ENCODE results near the gene METAP2.

Gene METAP2

DNA sequence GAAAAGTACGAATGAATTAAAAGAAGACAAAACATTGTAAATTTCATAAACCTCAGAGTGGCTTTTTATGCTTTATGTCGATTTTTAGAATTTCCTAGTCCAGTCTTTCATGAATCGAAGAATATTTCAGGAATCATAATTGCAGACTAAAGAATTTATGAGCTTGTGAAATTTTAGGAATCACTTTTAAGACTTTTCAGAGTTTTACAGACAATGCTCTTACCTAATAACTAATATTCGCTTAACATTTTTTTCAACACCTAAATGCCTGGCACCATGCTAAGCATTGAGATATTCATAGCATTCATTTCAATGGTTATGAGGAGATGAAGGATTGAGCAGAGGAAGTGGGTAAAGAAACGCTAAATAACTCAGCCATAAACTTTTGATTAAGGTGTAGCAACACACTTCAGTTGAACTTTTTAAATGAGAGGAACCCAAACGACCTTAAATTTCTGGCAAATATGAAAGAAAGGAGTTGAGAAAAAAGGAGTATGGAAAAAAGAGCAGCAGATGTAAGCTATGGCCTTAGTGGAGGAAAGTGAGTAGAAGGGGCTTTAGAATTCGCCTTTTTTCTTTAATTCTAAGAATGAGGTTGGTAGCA is 78.1 kb downstream of the METAP2 start:
- peak overlapping the region; percentile 94 for H3K9ac ChIP-seq (ENCODE audit: low read depth, low read length)
- H3K9me3 ChIP-seq (ENCODE audit: insufficient read depth, low read depth, low read length), result no peaks in the 10 kb centered on the region
- 0 out of 2 replicates have a peak, but pooled peaks cover under 1% of the 10 kb centered on the region for H3K36me3 ChIP-seq (ENCODE audit: insufficient read depth, low read depth, low read length)
- H3K27ac ChIP-seq (ENCODE audit: low read length), result peak overlapping the region; percentile 98
- peaks cover 18% of the 10 kb centered on the region; the same call in 1 of the 2 replicates for H3K4me1 ChIP-seq (ENCODE audit: insufficient read depth, low read length)
- H3K27me3 ChIP-seq (ENCODE audit: insufficient read depth, low read length), result no peaks in the 10 kb centered on the region
- H3K4me3 ChIP-seq (ENCODE audit: low read length), result peak overlapping the region; percentile 85

DNA sequence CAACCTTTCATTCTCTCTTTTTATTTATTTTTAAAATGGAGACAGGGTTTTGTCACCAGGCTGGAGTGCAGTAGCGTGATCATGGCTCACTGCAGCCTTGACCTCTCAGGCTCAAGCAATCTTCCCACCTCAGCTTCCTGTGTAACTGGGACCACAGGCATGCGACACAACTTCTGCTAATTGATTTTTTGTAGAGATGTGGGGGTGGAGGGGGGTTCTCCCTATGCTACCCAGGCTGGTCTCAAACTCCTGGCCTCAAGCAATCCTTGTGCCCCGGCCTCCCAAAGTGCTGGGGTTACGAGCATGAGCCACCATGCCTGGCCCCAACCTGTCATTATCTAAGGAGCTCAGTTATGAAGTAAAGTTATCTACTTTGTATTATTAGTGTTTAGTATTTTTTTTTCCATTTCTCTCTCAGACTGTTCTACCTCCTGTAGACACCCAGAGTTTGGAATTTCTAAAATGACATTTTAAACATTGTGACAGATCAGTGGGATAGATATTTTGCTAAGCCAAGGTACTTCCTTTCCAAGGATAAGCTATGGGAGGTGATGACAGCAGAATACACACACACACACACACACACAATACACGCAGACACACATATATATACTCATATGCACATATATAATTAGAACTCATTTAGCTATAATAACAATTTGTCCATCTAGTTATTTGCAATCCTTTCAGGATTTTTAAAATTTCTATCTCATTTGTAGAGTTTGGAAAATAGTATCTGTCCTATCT is 79.4 kb downstream of the METAP2 start:
- Histone ChIP-seq H3K27ac (ENCODE audit: low read length) (peak overlapping the region; percentile 23), H3K9me3 (ENCODE audit: insufficient read depth, low read depth, low read length) (no peaks in the 10 kb centered on the region), H3K4me3 (ENCODE audit: low read length) (no peak overlapping the region), H3K36me3 (ENCODE audit: insufficient read depth, low read depth, low read length) (peaks cover 12% of the 10 kb centered on the region; the same call in 1 of the 2 replicates), H3K27me3 (ENCODE audit: insufficient read depth, low read length) (no peaks in the 10 kb centered on the region), H3K4me1 (ENCODE audit: insufficient read depth, low read length) (peaks cover 18% of the 10 kb centered on the region; the same call in 1 of the 2 replicates), H3K9ac (ENCODE audit: low read depth, low read length) (peak overlapping the region; percentile 33; the same call in 1 of the 2 replicates)

DNA sequence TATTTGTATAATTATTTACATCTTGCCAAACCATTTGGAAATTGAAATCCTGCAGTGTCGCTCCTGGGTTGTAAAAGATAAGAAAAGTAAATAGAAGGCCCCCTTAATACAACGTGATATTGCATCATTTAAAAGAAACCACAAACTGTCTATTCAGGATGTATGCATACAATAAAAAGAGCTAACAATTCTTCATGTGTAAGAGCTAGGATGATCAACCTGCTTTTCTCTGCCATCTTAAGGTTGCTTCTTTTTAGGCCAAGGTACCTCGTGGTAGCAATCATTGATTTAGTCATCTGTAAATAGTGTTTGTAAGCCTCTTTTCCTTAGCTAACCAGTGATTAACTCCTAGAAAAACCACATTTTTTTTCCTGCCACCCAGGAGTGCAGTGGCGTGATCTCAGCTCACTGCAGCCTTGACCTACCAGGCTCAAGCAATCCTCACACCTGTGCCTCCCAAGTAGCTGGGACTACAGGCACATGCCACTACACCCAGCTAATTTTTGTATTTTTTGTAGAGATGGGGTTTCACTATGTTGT is 80.7 kb downstream of the METAP2 start:
- H3K36me3 ChIP-seq (ENCODE audit: insufficient read depth, low read depth, low read length), result peaks cover 12% of the 10 kb centered on the region; the same call in 1 of the 2 replicates
- no peak overlapping the region for H3K27ac ChIP-seq (ENCODE audit: low read length)
- no peaks in the 10 kb centered on the region for H3K9me3 ChIP-seq (ENCODE audit: insufficient read depth, low read depth, low read length)
- no peak overlapping the region for H3K4me3 ChIP-seq (ENCODE audit: low read length)
- H3K27me3 ChIP-seq (ENCODE audit: insufficient read depth, low read length), result no peaks in the 10 kb centered on the region
- peaks cover 18% of the 10 kb centered on the region; the same call in 1 of the 2 replicates for H3K4me1 ChIP-seq (ENCODE audit: insufficient read depth, low read length)
- H3K9ac ChIP-seq (ENCODE audit: low read depth, low read length), result no peak overlapping the region

DNA sequence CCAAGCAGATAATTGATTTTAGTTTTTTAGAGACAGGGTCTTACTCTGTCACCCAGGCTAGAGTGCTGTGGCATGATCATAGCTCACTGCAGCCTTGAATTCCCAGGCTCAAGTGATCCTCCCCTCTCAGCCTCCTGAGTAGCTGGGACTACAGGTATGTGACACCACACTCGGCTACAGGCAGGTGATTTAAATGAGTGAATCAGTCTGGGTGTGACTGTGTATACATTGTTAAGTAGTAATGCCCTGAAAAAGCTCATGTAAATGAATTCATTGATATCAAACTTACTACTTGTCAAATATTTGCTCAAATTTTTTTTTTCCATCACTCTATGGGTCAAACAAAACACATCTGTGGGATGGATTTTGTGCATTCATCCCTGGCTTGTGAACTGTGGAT is 83.7 kb downstream of the METAP2 start:
- Histone ChIP-seq H3K4me1 (ENCODE audit: insufficient read depth, low read length) (peaks cover 11% of the 10 kb centered on the region; the same call in 1 of the 2 replicates), H3K36me3 (ENCODE audit: insufficient read depth, low read depth, low read length) (peaks cover 12% of the 10 kb centered on the region; the same call in 1 of the 2 replicates), H3K27me3 (ENCODE audit: insufficient read depth, low read length) (no peaks in the 10 kb centered on the region), H3K27ac (ENCODE audit: low read length) (no peak overlapping the region), H3K9me3 (ENCODE audit: insufficient read depth, low read depth, low read length) (no peaks in the 10 kb centered on the region), H3K9ac (ENCODE audit: low read depth, low read length) (no peak overlapping the region; the same call in 1 of the 2 replicates), H3K4me3 (ENCODE audit: low read length) (no peak overlapping the region)
